ENCODE results near the gene CNNM2.
"Not testable (repeated sequence)": the region's sequence is repeated elsewhere in the genome, so short reads cannot be mapped to it uniquely, and the experiment has no call there.

CNNM2 gene

DNA sequence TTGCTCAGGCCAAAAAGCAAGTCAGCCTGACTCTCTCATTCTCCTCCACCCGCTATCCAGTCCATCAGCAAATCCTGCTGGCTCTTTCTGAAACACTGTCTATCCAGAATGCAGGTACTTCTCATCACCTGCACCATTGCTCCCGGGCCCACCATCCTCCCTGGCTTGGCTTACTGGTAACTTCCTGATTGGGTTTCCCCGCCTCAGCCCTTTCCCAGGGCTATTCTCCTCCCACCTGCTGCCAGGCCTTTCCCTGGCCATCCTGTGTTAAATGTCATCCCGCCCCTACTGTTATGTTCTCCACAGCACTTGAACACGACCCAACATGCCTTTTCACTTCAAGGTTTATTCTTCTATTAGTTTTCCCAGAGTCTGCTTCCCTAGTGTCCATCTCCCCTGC is 124.0 kb downstream of the CNNM2 start:
- no peak for DNase-seq

DNA sequence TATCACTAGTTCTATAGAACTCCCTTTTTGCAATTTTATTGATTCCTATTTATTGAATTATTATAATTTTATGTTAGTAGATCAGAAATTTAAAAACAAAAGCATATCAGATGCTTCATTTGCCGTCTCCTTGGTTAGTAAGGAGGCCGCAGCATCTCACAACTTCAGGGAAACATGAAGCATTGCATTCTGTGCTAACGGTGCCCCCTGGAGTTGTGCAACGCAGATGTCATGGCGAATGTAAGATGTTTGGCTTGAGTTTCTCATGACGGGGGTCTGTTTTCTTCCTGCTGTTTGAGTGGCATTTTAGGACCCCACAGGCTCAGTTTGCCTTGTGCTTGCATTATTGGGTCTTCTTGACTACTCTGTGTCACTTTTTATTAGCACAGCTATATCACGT is 124.8 kb downstream of the CNNM2 start:
- DNase-seq = no peak

DNA sequence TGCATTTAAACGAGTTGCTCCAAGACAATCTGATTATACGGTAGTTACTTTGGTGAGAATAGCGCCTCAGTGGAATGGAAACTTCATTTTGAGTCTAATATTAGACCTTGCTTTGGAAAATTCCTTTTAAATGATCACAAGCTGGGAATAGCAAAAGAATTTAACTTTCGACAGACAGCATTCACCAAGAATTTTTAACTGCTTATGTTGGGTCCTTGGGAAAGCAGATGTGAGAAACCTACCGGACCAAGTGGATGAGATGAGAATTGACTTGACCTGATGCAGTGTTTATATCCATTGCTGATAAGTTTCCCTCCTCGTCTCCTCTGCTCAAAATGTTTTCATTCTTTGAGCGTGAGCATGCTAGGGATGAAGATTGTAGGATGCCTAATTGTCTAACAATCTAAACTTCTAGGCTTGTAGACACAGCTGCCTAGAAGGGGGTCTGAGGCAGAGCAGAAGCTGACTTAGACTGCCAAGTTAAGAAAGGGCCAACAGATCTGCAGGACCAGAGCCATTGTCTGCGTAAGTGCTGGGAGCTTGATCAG is 126.9 kb downstream of the CNNM2 start:
- no peak for DNase-seq

DNA sequence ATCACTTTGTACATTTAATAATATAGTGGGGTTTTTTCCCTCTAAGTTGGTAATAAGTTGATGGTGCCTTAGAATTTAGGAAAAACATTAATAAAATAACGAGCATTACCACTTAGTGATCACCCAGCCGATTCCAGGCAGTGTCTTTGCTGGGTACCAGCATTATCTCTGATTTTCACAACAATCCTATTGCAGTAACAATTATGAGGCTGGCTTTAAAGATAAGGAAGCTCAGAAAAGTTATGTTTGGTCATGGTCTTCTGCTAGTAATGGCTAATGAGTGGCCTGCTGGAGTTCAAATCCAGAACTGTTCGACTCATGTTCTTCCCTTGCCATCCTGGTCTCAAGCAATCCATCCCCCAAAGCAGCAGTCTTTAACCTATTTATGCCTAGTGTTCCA is 127.9 kb downstream of the CNNM2 start:
- DNase-seq = no peak

DNA sequence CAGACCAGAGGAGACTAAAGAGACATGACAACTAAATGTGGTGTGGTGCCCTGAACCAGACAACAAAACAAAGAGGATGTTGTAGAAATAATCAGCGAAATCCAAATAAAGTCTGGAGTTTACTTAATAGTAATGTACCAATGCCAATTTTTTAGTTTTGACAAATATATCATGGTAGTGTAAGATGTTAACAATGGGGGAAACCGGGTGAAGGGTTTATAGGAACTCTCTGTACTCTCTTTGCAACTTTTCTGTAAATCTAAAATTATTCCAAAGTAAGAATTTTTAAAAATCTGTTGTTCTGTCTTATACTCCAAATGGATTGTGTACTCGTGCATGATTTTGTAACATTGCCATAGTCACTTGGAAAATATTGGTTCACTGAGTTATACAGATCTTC is 129.3 kb downstream of the CNNM2 start:
- no peak for DNase-seq

DNA sequence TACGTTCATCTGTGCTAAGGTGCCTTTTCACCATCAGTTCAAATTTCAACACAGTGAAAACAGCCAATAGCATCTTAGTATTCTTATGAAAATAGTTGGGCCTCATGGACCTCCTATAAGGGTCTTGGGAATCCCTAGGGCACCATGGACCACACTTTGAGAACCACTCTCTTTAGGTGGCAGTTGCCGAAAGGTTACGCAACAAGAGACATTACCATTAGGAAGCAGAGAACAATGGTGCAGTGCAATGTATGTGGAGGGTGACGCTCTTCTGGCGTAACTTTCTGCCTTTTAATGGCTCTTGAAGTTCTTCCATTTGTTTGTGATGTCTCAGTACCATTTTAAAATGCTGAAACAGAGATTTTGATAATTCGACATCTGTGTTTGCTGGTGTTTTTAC is 131.1 kb downstream of the CNNM2 start:
- peak in 1 of 4 experiments; percentile 7 for DNase-seq

DNA sequence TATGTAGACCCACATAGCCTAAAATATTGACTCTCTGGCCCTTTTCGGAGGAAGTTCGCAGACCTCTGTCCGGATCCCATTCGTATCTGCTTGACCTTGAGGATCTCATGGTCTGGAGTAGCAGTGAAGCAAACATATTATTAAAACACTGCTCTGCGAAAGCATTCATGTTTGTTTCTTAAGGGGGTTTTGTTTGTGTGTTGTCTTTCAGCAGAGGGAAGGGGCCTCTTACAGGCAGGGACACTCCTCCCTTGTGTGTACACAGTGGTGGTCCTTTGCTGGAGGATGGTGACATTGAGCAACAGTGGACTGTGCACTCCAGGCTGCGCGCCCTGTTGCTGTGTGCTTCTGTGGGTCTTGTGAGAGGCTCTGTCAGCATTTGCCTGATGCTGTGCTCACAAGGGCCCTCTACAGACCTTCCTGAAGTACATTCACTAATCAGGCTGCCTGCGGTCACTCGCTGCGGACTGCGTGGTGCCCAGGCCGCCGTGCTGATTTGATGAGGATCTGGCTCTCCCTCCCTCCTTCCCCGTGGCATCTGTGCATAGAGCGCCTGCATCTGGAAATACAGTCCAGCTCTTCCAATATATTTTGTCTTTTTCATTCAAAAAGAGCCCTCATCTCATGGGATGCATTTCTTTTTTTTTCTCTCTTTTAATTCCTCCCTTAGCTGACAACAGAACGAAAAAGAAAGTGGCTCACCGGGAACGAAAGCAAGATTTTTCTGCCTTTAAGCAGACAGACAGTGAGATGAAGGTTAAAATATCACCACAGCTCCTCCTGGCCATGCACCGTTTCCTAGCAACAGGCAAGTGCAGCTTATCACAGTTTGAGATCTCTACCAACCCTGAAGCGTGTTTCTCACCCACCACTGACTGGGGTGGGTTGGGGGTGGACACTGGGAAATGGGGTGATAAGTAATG is 135.8 kb downstream of the CNNM2 start:
- peak; percentile 43 to 70 (median 53) for DNase-seq

DNA sequence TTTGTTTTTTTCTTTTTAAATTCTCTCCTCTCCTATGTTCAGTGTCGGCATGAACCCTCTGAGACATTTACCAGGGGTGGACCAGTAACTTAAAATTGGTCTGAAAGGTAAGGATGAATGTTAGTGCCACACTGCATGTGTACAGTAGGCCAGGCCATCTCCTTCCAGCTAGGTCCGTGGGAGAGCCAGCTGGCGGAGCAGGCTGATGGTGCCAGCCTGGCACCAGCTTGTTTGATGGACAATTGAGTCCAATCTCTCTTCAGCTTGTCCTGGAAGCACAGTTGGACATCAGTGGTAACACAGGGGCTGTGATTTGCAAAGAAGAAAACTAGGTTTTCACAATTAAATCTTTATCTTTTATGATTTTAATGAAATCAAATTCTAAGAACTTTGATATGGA is 136.5 kb downstream of the CNNM2 start:
- DNase-seq = no peak

DNA sequence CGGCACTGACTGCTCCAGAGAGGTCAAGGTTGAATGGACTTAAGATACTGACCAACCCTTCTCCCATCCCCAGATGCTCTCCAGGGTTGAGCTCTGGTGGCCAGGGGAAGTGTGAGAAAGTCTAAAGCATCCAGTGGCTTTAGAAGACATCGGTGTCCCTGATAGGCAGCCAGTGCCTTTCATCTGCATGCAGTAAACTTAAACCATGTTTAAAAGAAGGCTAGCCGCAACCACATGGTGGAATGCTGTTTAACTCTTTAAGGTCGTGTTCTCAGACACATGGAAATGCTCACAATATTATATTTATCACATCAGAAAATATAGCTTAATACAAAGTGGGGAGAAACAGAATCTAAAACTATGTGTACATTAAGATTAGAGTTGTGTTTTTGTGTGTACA is 137.0 kb downstream of the CNNM2 start:
- DNase-seq = no peak

DNA sequence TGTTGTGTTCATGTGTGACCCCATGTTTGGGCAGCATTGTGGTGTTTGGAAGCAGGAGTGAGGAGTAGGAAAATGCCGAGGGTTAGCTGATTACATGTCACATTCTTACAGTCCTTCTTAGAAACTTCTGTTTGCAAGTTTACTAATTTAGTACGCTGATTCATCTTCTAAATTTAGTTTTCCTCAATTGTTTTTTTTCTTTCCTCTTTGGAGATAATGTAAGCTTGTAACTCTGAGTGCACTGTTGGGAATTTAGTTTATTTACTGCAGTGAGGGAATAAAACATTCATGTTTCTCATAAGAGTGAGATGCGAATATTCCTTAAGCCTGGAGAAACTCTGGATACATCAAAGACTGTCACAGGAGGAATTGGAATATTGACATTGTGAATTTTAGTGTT is 139.9 kb downstream of the CNNM2 start:
- DNase-seq = no peak

DNA sequence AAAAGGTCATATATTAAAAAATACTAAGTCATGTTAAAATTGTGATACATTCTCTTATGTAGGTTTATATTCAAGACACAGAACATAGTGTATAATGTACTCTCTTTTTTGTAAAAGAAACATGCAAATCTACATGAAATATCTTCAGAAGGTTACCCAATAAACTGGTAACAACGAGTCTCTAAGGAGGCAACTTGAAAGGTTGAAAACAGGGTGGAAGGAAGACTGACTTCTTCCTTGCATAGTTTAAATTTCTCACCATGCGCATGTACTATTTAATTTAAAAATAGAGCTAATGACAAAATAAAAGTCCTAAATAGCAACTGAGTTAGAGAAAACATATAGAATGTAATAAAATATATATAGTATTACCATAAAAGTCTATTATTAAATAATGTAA is 142.5 kb downstream of the CNNM2 start:
- DNase-seq = no peak

DNA sequence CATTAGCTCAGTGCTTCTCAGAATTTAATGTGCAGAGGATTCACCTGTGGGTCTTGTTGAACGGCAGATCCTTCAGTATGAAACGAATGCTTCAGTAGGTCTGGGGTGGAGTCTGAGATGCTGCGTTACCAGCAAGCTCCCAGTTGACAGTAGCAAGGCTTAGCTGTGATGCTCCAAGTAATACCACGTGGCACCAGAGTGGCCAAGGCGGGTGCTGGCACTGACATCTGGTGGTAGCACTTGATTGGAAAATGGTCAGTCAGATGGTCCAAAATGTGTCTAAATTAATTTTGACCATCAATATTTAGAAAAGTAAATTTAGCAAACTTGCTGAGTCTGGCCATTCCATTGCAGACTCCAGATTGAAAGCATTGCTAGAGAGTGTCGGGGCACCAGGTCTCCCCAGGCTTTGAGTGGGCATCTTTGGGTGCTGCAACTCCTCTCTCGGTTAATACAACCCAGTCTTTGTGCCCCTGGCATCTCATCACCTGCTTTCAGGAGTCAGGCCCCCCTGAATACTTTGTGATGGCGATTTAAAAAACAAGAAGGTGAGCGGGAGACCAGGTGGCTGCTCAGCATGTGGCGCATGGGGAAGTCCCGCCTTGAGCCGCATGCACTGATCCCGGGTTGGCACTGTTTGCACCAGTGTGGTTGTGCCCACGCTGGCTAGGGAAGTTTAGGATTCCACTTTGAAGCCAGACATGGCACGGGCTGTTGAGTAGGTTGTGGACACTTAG is 144.9 kb downstream of the CNNM2 start:
- DNase-seq = no peak

DNA sequence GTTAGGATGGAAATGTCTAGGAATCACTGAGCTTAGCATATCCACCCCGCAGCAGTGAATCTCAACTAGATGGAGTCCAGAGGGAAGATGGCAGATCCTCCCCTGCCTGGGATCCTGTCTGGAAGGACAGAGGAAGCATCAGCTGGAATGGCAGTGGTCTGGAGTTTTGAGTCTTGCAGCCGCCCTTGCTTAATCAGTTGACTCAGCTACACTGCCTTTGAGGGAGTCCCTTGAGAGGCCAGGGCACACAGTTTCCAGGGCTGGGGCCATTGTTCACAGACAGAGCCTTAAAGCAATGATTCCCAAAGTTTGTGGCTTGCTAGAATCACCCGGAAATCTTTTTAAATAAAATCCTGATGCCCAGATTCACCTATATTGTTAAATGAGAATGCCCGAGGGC is 146.9 kb downstream of the CNNM2 start:
- no peak for DNase-seq

DNA sequence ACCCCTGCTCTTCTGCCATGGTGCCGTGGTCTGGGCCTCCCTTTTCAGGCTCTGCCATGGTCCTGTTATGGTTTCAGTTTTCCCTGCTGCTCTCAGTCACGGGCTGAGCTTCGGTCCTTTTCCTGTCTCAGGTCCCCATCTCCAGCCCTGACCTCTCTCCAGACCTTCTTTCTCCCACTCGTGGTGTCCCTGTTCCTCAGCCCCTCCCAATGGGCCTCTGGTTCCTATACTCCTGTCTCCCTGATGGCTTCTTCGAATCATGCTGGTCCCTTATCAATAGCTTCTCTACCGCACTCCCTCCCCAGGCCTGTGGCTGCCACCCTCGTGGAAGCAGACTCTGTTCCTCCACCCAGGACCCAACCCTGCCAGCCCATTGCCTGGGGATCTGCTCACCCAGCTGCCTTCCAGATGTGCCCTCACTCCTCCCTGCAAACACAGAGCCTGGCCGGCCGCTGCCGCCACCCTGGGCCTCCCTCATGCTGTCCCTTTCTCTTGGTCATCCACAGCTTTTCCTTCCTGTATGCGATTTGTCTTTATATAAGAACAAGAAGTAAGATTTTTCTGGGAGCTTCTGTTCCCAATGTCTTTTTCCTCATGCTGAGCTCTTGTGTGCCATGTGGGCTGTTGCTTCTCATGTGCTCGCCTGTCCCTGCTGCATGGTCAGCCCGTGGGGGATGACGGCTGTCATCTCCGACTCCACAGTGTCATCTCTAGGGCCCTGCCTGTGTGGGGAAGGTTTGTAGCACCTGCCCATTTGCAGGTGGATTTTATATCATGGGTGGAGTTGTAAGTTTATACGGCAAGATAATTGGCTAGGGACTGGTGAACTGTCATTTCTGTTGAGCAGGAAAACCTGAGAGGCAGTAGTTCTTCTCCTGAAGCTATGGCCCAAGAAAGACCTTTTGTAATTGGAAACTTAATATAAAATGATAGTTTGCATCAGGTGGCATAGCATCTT is 148.3 kb downstream of the CNNM2 start:
- DNase-seq = no peak

DNA sequence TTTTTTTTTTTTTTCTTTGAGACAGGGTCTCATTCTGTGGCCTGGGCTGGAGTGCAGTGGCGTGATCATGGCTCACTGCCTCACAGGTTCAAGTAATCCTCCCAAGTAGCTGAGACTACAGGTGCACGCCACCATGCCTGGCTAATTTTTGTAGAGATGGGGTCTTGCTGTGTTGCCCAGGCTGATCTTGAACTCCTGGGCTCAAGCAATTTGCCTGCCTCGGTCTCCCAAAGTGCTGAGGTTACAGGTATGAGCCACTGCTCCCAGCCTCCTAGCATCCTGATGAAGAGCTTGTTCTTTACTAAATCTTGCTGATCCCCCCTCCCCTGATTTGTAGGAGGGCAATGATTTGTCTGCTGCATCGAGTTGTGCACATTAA is 149.0 kb downstream of the CNNM2 start:
- not testable (repeated sequence) for DNase-seq

DNA sequence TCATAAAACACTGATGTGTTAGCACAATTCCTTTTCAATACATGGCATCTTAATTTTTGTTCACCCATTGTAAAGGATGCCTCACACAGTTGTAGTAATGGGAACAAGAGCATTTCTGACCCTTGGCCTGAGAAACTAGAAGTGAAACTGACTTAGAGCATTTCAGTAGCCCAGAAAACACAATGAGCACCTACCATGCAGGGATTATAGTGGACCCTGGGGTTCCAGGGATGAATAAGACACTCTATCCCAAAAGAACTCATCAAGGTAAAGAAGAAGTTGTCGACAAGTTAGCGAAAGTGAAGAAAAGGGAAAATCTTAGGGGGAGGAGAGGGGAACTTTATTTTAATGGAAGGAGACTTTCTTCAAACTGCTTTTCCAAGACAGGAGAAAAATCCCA is 149.4 kb downstream of the CNNM2 start:
- no peak for DNase-seq

DNA sequence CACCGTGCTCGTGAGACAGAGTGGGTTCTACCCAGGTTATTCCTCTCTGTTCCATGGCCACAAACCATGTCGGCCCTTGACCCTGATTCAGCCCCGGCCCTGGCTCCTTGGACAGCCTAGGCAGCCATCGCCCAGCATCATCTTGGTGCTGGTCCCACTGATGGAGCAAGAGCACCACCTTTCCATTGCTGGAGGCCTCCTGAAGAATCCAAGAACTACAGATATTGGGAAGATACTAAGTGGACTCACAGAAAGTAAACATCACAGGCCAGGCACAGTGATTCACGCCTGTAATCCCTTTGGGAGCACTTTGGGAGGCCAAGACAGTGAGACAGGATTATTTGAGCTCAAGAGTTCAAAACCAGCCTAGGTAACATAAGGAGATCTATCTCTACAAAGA is 149.9 kb downstream of the CNNM2 start:
- DNase-seq = no peak

DNA sequence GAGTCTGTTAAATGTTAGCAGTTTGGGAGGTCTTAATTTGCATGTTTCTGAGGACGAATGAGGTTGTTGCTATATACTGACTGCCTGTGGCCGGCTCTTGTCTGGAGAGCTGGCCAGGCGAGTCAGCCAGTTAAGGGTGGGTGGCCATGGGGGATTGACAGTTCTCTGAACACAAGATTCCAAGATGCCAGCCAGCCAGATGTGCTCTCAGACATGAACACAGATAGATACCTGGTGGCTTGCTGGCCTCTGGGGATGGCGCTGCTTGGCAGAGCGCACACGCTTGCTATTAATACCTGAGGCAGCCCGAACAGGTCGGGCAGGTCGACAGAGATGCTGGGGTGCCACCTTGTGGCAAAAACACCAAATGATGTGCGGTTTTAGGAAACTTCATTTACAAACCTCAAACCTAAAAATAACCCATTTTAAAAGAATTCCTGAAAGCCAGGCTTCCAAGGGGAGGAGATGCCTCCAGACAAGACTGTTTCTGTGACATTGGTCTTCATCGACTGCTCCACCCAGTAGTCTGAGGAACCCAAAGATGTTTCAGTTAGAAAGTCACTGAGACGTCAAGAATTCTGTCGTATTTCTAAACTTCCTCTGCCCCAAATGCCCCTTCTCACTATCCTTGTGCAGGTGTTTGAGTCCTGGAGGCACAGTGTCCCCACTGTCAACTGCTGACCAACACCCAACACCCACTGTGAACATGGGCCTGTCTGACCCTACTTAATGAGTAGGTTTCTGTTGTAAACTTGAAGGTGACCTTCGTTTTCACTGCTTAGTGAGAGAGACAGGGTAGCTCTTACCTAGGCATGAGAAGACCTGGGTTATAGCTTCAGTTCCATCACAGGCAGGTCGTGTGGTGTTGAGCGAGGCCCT is 151.6 kb downstream of the CNNM2 start:
- DNase-seq = peak; percentile 47 to 66 (median 48)

DNA sequence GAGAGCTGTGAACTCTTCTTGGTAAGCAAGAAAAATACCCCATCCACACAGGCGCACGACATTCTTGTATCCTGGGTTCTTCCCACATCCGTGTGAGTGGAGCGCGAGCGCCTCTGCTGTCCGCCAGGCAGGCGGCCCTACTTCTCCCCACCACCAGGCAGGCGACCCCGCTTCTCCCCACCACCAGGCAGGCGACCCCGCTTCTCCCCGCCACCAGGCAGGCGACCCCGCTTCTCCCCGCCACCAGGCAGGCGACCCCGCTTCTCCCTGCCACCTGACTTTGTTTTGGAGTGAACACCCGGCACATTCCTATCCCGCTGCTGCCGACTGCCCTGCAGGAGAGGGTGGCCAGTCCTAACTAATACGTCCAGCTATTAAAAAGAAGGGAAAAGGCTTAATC is 154.2 kb downstream of the CNNM2 start:
- DNase-seq = no peak

DNA sequence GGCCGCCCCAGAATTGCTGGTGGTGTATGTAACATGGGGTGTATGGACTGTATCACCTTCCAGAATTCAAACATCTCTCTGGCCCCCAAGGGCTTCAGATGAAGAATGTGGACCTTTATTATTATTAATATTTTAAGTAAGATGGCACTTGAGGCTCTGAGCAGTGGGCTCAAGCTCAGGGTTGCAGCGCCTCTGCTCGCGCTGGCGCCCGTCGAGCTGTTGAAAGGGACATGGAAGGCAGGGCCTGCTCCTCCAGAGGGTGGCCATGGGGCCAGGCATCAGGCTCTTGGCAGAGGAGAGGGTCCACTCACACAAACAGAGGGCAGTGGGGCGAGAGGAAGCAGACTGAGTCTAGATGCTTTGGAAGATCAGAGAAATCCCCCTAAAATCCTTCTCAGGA is 154.8 kb downstream of the CNNM2 start:
- DNase-seq = no peak

DNA sequence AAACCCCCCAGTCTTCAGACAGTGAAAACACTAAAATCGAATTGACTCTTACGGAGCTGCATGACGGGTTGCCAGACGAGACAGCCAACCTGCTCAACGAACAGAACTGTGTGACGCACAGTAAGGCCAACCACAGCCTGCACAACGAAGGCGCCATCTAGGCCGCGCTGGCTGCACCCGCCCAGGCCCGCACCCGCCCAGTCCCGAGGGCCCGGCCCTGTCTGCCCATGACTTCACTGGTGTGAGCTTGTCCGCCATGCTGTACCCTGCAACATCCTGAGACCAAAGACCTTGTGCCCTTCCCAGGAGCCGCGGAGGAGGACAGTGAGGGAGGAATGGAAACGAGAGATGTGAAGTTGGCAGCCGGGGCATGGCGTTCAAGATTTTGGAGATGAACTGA is 158.9 kb downstream of the CNNM2 start:
- no peak for DNase-seq

All from suppressor macrophage (primary cell).